ENCODE results near the gene BATF.
A peak's percentile ranks its signal among the peaks of the same experiment; 100 is the strongest.
"Not testable (repeated sequence)": the region's sequence is repeated elsewhere in the genome, so short reads cannot be mapped to it uniquely, and the experiment has no call there.

BATF gene

DNA sequence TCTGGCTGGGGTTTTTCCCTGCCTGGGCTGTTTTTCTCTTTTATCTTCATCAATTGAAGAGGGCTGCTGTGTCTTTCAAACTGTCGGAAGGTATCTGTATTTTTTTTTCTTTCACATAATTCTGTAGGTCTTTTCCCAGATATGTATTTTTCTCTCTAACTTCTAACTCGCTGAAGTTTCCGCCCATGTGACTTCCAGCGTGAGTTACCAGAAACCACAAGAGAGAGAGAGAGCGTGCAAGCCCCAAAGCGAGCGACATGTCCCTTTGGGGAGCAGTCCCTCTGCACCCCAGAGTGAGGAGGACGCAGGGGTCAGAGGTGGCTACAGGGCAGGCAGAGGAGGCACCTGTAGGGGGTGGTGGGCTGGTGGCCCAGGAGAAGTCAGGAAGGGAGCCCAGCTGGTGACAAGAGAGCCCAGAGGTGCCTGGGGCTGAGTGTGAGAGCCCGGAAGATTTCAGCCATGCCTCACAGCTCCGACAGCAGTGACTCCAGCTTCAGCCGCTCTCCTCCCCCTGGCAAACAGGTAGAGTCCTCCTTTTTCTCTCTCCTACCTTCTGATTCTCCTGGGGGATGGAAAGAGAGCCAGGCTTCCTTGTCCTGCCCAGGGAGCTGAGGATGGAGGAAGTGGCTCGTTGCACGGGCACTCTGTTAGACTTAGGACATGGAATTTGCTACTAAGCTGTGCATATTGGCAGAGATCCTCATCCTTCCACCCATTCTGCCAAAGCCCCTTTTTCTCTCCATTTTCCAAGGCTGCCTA is at the start of gene BATF:
BATF (plus strand) TSS at position 246 of the 759 bp plus-strand sequence; CDS start at position 460, 214 bp downstream.
- DNase-seq (ENCODE audit: low read depth): peak; percentile 72

DNA sequence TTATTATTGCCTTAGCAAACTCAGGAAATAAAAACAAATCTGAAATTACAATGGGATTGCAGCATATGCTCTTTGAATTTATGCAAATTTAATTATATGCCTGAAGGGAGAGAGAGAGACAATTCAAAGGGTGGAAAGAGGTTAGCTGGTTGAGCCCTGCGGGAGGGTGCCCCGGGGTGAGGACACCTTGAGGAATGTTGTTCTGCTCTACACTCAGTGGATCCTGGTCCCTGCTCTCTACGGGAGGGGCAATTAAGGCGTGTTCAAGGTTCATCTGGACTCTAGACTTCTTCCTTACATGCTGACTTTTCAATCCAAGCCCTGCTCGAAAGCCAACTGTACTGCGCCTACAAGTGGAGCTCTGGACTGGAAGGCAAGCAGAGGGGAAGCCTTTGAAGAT is 48.1 kb upstream of the BATF start:
- DNase-seq (ENCODE audit: low read depth): not testable (repeated sequence)

DNA sequence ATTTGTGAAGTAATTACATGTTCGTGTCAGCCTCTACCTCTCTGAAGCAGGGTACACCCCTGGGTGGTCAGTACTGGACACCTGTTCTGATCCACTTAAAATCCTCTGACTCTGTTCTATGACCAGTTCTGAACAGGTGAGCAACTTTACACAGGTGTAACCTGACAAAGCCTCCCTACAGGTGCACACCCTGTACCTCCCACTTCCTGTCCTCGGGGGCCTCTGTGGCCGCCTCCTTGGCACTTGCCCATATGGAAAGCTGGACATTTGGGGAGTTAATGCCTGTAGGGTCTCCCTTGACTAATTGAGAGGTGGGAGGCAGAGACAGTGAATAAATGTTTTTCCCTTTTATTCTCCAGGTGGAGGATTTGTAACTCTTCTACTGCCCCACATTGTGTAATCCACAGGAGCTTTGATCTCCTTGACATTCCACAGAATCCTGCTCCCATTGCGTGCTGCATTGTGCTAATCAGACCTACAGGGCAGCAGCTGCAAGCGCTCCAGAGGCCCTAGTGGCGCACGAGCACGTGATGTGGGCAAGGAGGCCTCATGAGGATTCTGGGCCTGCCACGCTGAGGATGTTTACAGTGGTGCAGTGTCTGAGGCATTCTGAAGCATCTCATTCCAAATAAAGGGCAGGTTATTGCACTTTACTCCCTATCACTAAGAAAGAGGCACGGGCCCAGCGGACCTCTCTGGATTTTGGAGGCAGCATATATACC is 45.8 kb upstream of the BATF start:
- DNase-seq (ENCODE audit: low read depth): no peak

DNA sequence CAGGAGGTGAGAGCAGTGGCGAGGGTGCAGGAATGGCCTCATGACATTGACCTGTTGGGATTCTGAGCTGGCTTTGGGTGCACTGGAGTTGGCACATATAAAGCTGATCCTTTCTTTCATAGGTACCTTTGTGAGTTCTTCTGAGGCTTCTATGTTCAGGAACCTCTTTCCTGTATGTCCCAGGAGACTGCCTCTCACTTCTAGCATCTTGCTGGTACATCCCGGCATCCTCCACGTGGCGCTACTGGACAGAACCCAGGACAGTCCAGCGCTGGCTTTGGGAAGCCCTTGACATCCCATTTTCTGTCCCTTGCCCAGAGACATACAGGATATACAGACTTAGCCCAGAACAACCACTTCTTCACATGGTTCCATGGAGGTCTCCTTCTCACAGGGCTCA is 44.4 kb upstream of the BATF start:
- no peak for DNase-seq (ENCODE audit: low read depth)

DNA sequence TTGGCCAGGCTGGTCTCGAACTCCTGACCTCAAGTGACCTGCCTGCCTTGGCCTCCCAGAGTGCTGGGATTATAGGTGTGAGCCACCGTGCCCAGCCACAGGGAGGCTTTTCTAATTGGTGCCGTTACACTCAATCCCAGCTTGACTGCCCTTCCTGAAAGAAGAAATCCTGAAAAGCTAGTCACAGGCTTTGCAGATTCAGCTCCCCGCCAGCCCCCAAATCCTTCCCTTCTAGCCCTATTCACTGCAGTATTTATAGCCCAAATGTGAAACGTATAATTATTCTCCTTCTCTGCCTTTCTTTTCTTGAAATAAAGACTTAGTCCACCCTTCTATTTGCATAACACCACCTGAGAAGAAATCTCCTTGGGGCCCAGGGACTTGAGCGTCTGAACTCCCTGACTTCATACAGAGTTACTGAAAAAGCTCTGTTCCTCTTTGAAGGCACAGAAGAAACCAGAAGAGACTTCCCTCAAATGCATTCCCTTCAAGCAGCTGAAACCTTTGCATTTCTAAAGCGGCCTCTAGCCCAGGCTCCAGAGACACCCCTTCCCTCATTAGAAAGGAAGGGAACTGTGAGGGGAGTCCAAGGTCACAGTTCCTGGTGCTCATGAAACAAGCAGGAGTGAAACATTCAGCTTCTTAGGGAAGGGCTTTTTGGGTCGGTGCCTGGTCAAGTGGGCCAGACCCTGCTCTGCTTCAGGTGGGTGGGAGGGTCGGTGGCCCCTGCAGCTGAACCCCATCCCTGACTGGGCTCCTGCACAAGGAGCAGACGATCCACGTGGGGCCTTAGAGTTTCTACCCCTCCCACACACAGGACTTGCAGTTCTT is 42.3 kb upstream of the BATF start:
- DNase-seq (ENCODE audit: low read depth): no peak

- no peak for DNase-seq (ENCODE audit: low read depth)
These were observed 39.9 kb upstream of the BATF start for GRCh38 chr14:75482366-75482765.

DNA sequence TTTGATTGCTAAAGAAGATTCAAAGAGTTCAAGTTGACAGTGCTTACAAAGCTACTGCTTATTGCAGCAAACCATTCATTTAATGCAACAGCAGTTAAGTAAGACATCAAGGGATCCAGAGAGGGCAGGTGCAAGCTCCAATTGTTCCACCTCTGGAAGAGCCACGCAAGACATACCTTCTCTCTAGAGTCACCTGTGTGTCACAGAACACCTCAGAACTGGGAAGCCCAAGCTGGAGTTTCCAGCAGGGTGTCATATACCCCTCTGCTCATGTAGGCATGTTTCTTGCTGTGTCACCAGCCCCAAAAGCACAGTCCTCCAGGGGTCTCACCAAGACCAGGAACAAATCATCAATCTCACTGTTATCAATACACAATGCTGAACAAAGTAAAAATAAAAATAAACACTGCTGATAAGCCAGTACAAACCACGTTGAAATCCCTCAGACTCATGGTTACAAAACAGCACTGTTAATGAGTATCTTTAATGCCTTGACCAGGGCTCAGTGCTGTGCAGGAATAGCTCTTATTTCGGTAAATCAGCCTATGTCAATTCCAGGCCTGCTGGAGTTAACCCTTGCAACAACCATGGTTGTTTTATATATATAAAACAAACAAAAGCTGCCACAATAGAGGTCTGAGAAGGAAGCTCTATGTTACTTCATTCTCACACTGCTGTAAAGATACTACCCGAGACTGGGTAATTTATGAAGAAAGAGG is 37.4 kb upstream of the BATF start:
- no peak for DNase-seq (ENCODE audit: low read depth)

- no peak for DNase-seq (ENCODE audit: low read depth)
These were observed 36.0 kb upstream of the BATF start for GRCh38 chr14:75486318-75486717.

DNA sequence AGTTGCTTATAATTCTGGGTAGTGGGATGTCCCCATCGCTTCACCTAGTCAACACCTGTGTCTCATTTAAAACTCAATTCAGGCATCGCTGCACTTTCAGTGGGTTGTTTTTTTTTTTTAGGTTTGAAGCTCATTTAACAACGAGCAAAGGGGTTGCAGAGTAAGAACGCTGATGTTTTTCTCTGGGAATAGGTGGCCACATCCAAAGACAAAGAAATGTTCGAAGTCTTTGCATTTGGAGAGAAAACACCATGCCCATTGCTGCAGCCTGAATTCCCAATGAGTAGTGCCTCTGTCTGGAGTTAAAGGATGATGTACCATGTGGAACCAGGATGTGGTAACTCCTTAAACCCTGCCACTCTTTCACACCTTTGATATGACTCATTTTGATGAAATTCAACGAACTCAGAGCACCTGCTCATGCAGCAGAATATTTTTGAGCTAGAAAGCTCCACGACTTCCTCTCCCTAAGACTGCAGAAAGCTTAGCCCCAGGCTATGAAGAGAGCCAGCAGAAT is 35.1 kb upstream of the BATF start:
- no peak for DNase-seq (ENCODE audit: low read depth)

GRCh38 chr14:75489480-75489837 is 32.8 kb upstream of the BATF start:
- DNase-seq (ENCODE audit: low read depth): no peak

DNA sequence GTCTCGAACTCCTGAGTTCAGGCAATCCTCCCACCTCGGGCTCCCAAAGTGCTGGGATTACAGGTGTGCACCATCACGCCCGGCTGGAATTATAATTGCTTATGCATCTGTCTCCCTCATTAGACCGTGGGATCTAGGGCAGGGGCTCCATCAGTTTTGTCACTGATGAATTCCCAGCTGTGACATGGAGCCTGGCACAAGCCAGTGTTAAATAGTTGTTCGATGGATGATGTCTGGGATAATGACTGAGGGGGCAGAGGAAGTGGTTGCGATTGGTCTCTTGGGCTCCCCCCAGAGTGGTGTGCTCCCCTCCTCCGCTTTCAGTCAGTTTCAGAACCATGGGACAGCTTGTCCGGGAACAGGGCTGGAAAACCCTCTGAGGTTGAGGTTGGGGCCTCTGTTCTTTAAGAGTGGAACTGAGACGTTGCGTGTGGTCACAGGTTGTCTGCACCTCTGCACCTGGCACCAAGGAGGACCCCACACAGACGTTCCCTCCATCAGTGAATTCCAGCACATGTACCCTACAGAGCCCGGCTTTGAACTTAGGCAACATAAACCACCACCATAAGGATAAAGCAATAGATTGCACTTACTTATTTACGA is 30.8 kb upstream of the BATF start:
- no peak for DNase-seq (ENCODE audit: low read depth)

DNA sequence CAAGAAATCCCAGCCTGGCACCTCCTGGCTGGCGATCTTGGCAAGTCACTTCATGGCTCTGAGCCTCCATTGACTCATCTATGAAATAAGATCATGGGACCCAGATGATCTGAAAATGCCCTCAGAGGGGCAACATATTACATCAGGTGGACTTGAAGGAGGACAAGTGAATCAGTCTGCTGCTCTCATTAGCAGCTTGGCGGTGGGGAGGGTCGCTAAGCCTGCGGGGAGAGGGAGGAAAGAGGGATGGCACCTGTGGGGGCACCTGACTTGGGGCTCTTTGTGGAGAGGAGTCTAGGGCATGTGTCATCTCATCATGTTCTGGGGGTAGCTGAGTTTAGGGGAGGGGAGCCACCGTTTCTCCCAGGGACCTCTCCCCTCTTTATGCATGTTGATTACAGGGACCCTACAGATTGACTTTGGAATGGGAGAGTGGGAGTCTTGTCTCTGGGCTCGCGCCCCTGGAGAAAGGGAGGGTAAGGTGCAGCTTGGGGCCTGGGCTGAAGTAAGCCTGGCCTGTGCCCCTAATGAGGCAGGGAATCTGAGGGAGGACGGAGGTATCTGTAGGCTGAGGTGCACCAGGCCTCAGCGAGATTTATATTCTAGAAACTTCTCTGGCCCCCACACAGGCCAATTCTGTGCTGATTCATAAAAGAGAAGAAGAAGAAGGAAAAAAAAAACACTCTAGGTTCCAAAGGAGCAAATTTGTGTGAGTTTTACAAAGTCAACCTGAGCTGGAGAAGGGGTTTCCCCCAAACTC is 29.3 kb upstream of the BATF start:
- DNase-seq (ENCODE audit: low read depth): no peak

DNA sequence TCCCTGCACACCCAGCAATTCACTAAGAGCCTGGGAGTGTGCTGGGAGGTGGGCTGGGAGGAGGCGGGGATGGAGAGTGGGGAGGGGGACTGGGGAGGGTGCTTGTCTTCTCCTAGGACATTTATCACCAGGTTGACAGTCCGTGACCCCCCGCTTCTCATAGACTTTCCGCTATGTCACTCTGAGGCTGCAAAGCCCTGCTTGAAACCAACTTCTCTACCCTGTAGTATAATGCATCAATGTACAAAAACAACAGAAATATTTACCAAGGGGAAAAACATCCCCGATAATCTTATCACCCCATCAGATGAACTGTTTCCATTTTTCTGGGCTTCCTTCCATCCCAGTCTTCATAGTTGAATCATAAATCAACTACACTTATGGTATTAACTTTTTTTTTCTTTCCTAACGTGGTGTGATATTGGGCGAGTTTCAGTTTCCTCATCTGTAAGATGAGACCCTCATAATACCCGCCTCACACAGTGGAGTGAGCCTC is 28.6 kb upstream of the BATF start:
- DNase-seq (ENCODE audit: low read depth): no peak

DNA sequence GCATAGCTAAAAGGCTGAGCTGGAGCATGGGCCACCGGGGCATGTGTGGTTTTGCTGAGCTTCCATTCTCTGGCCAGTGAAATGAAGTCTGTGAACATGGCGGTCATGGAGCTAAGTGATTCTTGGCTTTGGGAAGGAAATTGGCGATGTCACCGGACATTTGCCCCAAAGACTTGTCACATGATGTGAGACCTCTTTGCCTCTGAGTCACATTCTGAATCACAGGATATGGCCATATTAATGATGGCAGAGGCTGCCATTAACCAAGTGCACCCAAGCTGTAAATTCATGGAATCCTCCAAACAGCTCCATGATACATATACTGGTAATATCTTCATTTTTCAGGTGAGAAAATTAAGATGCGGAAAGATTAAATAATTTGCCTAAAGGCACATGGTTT is 27.4 kb upstream of the BATF start:
- DNase-seq (ENCODE audit: low read depth): no peak

DNA sequence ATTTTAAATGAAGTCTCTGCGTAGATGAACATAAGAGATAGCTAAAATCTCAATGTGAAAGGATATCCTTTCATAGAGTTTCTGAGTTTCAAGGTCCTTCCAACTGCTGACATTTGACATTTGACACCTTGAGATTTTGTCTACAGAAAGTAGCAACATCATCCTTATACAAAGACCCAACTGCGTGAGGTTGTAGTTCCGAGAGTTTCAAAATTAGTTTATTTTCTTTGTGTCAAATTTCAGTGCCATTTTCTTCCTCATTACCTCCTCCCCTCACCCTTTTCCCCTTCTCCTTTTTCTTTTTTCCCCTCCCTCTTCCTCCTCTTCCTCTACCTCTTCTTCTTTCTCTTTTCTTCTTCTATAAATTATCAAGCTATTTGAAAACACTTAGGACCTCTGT is 26.9 kb upstream of the BATF start:
- no peak for DNase-seq (ENCODE audit: low read depth)

- DNase-seq (ENCODE audit: low read depth): no peak
These were observed 26.4 kb upstream of the BATF start for GRCh38 chr14:75495882-75496281.

GRCh38 chr14:75496755-75497154 is 25.5 kb upstream of the BATF start:
- DNase-seq (ENCODE audit: low read depth): no peak

DNA sequence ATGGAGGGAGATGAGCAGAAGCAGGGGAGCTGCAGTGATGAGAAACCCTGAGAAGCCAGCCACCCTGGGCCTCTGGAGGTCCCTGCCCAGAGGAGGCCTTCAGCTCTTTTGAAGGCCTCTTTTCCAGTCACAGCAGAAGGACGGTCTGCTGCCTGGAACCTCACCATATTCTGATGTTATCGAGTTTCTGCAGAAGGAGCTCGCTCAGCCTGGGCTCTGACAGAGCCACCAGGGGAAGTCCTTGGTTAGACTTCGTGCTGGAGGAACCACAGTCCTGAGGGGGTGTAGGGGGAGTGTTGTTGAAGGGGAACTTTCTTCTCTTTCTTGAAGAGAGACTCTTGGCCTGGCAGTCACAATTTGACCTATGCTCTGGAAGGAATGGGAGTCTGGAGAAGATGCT is 25.1 kb upstream of the BATF start:
- DNase-seq (ENCODE audit: low read depth): no peak

- no peak for DNase-seq (ENCODE audit: low read depth)
These were observed 24.6 kb upstream of the BATF start for GRCh38 chr14:75497701-75498100.

GRCh38 chr14:75499084-75499875 is 23.0 kb upstream of the BATF start:
- DNase-seq (ENCODE audit: low read depth): no peak
